K562 (cell line): ENCODE results near the gene MCM9. TPM values are rescaled to one million over a fixed set of nuclear protein-coding genes. Genes with fewer than 3 reads are reported as not detected.

Experiments
- ARID1B ChIP-seq: fragments of 450-650 bp; IDR thresholded peaks from 2 replicates; pipeline ENCODE4 v1.6.1; 2016; ENCODE audit warnings: antibody characterized with exemption, mild to moderate bottlenecking, inconsistent platforms
- CEBPB ChIP-seq: fragments of 450-650 bp; IDR thresholded peaks from 2 replicates; pipeline ENCODE4 v1.6.1; 2016; ENCODE audit warnings: missing genetic modification characterization, missing compliant biosample characterization
- DACH1 ChIP-seq: fragments of 450-650 bp; IDR thresholded peaks from 2 replicates; pipeline ENCODE4 v1.6.1; 2018; ENCODE audit not compliant: partially characterized antibody
- FOXJ3 ChIP-seq: sonication (generic); formaldehyde crosslinking; IDR thresholded peaks from 2 replicates; pipeline ENCODE4 v1.4.0; 2020; ENCODE audit warnings: mild to moderate bottlenecking, missing genetic modification reagents
- HES1 ChIP-seq: fragments of 450-650 bp; IDR thresholded peaks from 2 replicates; pipeline ENCODE4 v1.6.1; 2016; ENCODE audit warnings: low read depth, mild to moderate bottlenecking, moderate library complexity
- IRF2 ChIP-seq: sonication (generic); formaldehyde crosslinking; IDR thresholded peaks from 2 replicates; pipeline ENCODE4 v1.8.1; 2022; ENCODE audit warnings: mild to moderate bottlenecking, missing genetic modification reagents
- MCM3 ChIP-seq: fragments of 450-650 bp; IDR thresholded peaks from 2 replicates; pipeline ENCODE4 v1.6.1; 2016
- MED1 ChIP-seq: sonication (generic); formaldehyde crosslinking; IDR thresholded peaks from 2 replicates; pipeline ENCODE4 v1.8.1; 2023; ENCODE audit warnings: missing genetic modification reagents, borderline replicate concordance
- MIER1 ChIP-seq: fragments of 450-650 bp; IDR thresholded peaks from 2 replicates; pipeline ENCODE4 v1.6.1; 2016; ENCODE audit warnings: antibody characterized with exemption, mild to moderate bottlenecking, low read depth
- MLLT1 ChIP-seq, 2 experiments: fragments of 450-650 bp; IDR thresholded peaks; 2 replicates each; pipeline ENCODE4 v1.6.1; 2016
- NFE2 ChIP-seq: IDR thresholded peaks from 2 replicates; pipeline ENCODE4 v1.6.1; 2014; ENCODE audit warnings: antibody characterized with exemption, low read depth
- RBBP5 ChIP-seq: fragments of 200-600 bp; sonication (generic); IDR thresholded peaks from 2 replicates; pipeline ENCODE4 v1.6.1; 2012; ENCODE audit warnings: borderline replicate concordance, mild to moderate bottlenecking, low read length, control low read depth, inconsistent platforms; ENCODE audit not compliant: insufficient read depth, poor library complexity, severe bottlenecking
- RBFOX2 ChIP-seq: fragments of 200-400 bp; formaldehyde crosslinking; IDR thresholded peaks from 2 replicates; pipeline ENCODE4 v1.6.1; 2017; ENCODE audit warnings: low read depth, mild to moderate bottlenecking, low read length, moderate library complexity
- THAP12 ChIP-seq: fragments of 250-450 bp; sonication (Bioruptor Pico); IDR thresholded peaks from 2 replicates; pipeline ENCODE4 v1.9.0; 2021; ENCODE audit warnings: mild to moderate bottlenecking, inconsistent platforms
- U2AF1 ChIP-seq: fragments of 200-400 bp; formaldehyde crosslinking; optimal IDR thresholded peaks from 2 replicates; pipeline ENCODE3; 2017; ENCODE audit warnings: mild to moderate bottlenecking, low read depth, low read length, moderate library complexity
- ZEB2 ChIP-seq: fragments of 450-650 bp; IDR thresholded peaks from 2 replicates; pipeline ENCODE4 v1.6.1; 2016
- ZNF24 ChIP-seq: fragments of 450-650 bp; IDR thresholded peaks from 2 replicates; pipeline ENCODE4 v1.6.1; 2016
- ZNF445 ChIP-seq: fragments of 250-450 bp; sonication (Bioruptor Pico); IDR thresholded peaks from 2 replicates; pipeline ENCODE4 v1.4.0; 2020; ENCODE audit warnings: low read depth, mild to moderate bottlenecking, moderate library complexity
- ZNF780A ChIP-seq: fragments of 250-450 bp; sonication (Bioruptor Pico); IDR thresholded peaks from 2 replicates; pipeline ENCODE4 v1.5.0; 2021; ENCODE audit warnings: mild to moderate bottlenecking
- polyA plus RNA-seq, 8 experiments: library from polyadenylated mRNA; depleted of rRNA in 4 of 8; stranded (reverse) in 5 of 8; unstranded in 3 of 8; fragments of >200 nt; fragmentation: Nextera tagmentation in 2 of 8; fragmentation: Illumina TruSeq in 1 of 8; extraction: Ambion mirVana in 2 of 8; extraction: Trizol in 1 of 8; gene quantifications; 2 replicates each; pipeline versions ENCODE4 v1.2.1 to v1.2.3, GENCODE V29; 2011 to 2014; ENCODE audit warnings: inconsistent platforms in 1 of 8, missing spikeins in 1 of 8
- total RNA-seq, 7 experiments: library from RNA; depleted of rRNA in 6 of 7; stranded (reverse); fragments of >200 nt in 6 of 7; fragmentation: Illumina TruSeq in 2 of 7; extraction: Trizol in 2 of 7; gene quantifications; 2 replicates each; pipeline versions ENCODE4 v1.2.1 to v1.2.3, GENCODE V29; 2011 to 2021; ENCODE audit warnings: low replicate concordance in 1 of 7
- TF ChIP-seq, protein P1 (sequence below): fragments of 200-800 bp; sonication (Bioruptor generic); IDR thresholded peaks from 2 replicates; pipeline ENCODE4 v1.6.1; 2017; ENCODE audit warnings: missing genetic modification characterization, missing compliant biosample characterization
- TF ChIP-seq, protein P2 (sequence below): fragments of 250-450 bp; sonication (Bioruptor Pico); IDR thresholded peaks from 2 replicates; pipeline ENCODE4 v1.5.1; 2021; ENCODE audit warnings: mild to moderate bottlenecking
- TF ChIP-seq, protein P3 (sequence below): IDR thresholded peaks from 2 replicates; pipeline ENCODE4 v1.6.1; 2012; ENCODE audit warnings: low read depth, low read length, improper control_type of control experiment, borderline replicate concordance

MCM9 gene
- total and polyA plus RNA-seq, 9 of the 15 experiments (the other 6 are each of a cell fraction or from before 2014, with no cell fraction given): 4.8 to 16.7 (median 11.6) TPM

GRCh38 chr6:118825661-118826060 lies 109.3 kb downstream of the MCM9 start (continued):
- TF ChIP-seq, protein P1, sequence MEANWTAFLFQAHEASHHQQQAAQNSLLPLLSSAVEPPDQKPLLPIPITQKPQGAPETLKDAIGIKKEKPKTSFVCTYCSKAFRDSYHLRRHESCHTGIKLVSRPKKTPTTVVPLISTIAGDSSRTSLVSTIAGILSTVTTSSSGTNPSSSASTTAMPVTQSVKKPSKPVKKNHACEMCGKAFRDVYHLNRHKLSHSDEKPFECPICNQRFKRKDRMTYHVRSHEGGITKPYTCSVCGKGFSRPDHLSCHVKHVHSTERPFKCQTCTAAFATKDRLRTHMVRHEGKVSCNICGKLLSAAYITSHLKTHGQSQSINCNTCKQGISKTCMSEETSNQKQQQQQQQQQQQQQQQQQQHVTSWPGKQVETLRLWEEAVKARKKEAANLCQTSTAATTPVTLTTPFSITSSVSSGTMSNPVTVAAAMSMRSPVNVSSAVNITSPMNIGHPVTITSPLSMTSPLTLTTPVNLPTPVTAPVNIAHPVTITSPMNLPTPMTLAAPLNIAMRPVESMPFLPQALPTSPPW (CRISPR knock-in tag): no peak
- TF ChIP-seq U2AF1: no peak
- TF ChIP-seq, protein P2, sequence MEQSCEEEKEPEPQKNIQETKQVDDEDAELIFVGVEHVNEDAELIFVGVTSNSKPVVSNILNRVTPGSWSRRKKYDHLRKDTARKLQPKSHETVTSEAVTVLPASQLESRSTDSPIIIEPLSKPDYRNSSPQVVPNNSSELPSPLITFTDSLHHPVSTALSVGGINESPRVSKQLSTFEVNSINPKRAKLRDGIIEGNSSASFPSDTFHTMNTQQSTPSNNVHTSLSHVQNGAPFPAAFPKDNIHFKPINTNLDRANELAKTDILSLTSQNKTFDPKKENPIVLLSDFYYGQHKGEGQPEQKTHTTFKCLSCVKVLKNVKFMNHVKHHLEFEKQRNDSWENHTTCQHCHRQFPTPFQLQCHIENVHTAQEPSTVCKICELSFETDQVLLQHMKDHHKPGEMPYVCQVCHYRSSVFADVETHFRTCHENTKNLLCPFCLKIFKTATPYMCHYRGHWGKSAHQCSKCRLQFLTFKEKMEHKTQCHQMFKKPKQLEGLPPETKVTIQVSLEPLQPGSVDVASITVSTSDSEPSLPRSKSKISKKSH (CRISPR knock-in tag): no peak
- TF ChIP-seq DACH1: no peak
- no peak for TF ChIP-seq MCM3
- TF ChIP-seq RBFOX2: no peak
- no peak for TF ChIP-seq MIER1
- TF ChIP-seq CEBPB (tag): 0 out of 2 replicates have a peak, but pooled peaks have one; percentile 9
- TF ChIP-seq ARID1B: peak; percentile 81
- no peak for TF ChIP-seq THAP12 (CRISPR knock-in tag)
- TF ChIP-seq RBBP5: no peak
- peak; percentile 40; the same call in 1 of the 2 replicates for TF ChIP-seq NFE2
- no peak for TF ChIP-seq ZNF780A
- TF ChIP-seq ZEB2: no peak
- no peak for TF ChIP-seq ZNF445 (CRISPR knock-in tag)
- TF ChIP-seq FOXJ3 (CRISPR knock-in tag): no peak
- TF ChIP-seq MLLT1 (IDR thresholded peaks at IDR 0.05): no peak
- TF ChIP-seq MED1 (CRISPR knock-in tag): no peak
- TF ChIP-seq HES1: no peak
- TF ChIP-seq, protein P3, sequence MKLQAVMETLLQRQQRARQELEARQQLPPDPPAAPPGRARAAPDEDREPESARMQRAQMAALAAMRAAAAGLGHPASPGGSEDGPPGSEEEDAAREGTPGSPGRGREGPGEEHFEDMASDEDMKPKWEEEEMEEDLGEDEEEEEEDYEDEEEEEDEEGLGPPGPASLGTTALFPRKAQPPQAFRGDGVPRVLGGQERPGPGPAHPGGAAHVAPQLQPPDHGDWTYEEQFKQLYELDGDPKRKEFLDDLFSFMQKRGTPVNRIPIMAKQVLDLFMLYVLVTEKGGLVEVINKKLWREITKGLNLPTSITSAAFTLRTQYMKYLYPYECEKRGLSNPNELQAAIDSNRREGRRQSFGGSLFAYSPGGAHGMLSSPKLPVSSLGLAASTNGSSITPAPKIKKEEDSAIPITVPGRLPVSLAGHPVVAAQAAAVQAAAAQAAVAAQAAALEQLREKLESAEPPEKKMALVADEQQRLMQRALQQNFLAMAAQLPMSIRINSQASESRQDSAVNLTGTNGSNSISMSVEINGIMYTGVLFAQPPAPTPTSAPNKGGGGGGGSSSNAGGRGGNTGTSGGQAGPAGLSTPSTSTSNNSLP: no peak
- TF ChIP-seq IRF2 (CRISPR knock-in tag): no peak
- TF ChIP-seq ZNF24: no peak
